ENCODE results near the gene ZNF260.

DNA sequence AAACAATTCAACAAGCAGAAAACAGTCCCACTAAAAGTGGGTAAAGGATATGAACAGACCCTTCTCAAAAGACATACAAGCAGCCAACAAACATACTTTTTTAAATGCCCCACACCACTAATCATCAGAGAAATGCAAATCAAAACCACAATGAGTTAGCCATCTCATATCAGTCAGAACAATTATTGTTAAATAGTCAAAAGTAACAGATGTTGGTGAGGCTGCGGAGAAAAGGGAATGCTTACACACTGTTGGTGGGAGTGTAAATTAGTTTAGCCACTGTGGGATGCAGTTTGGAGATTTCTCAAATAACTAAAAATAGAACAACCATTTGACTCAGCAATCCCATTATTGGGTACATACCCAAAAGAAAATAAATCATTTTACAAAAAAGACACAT is 36.3 kb upstream of the ZNF260 start:
- TF ChIP-seq POLR2AphosphoS5 (IDR thresholded peaks at IDR 0.05; ENCODE audit: low read depth, low read length) (no peak), TAF1 (IDR thresholded peaks at IDR 0.05; ENCODE audit: borderline replicate concordance, insufficient read depth, low read length) (no peak), SIN3A (IDR thresholded peaks at IDR 0.05; ENCODE audit: borderline replicate concordance, insufficient read depth, low read length) (no peak)
- TF ChIP-seq, protein P1, sequence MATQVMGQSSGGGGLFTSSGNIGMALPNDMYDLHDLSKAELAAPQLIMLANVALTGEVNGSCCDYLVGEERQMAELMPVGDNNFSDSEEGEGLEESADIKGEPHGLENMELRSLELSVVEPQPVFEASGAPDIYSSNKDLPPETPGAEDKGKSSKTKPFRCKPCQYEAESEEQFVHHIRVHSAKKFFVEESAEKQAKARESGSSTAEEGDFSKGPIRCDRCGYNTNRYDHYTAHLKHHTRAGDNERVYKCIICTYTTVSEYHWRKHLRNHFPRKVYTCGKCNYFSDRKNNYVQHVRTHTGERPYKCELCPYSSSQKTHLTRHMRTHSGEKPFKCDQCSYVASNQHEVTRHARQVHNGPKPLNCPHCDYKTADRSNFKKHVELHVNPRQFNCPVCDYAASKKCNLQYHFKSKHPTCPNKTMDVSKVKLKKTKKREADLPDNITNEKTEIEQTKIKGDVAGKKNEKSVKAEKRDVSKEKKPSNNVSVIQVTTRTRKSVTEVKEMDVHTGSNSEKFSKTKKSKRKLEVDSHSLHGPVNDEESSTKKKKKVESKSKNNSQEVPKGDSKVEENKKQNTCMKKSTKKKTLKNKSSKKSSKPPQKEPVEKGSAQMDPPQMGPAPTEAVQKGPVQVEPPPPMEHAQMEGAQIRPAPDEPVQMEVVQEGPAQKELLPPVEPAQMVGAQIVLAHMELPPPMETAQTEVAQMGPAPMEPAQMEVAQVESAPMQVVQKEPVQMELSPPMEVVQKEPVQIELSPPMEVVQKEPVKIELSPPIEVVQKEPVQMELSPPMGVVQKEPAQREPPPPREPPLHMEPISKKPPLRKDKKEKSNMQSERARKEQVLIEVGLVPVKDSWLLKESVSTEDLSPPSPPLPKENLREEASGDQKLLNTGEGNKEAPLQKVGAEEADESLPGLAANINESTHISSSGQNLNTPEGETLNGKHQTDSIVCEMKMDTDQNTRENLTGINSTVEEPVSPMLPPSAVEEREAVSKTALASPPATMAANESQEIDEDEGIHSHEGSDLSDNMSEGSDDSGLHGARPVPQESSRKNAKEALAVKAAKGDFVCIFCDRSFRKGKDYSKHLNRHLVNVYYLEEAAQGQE (IDR thresholded peaks at IDR 0.05; ENCODE audit: insufficient read depth in 1 of 2, low read depth in 2 of 2, low read length in 2 of 2), result no peak

All from PFSK-1 (cell line).